Tibial nerve (tissue), 4 donors: ENCODE measurements around the gene CHAF1B.

ENCODE experiments used
- CTCF ChIP-seq, 5 experiments: fragments of 200-600 bp in 3 of 5; fragments of 450-650 bp in 2 of 5; sonication (generic) in 3 of 5; IDR thresholded peaks; one replicate each; pipeline ENCODE4 v1.5.1; 2016 to 2019; ENCODE audit warnings: antibody characterized with exemption in 5 of 5, mild to moderate bottlenecking in 3 of 5, moderate library complexity in 2 of 5
- EP300 ChIP-seq, 2 donors: sonication (generic); formaldehyde crosslinking; IDR thresholded peaks; one replicate each; pipeline ENCODE4 v1.6.1; 2017; ENCODE audit warnings: antibody characterized with exemption in 2 of 2, mild to moderate bottlenecking in 1 of 2
- POLR2A ChIP-seq, 2 donors: fragments of 450-650 bp; IDR thresholded peaks; one replicate each; pipeline ENCODE4 v1.6.1; 2017; ENCODE audit warnings: antibody characterized with exemption in 2 of 2, mild to moderate bottlenecking in 2 of 2, moderate library complexity in 2 of 2

DNA sequence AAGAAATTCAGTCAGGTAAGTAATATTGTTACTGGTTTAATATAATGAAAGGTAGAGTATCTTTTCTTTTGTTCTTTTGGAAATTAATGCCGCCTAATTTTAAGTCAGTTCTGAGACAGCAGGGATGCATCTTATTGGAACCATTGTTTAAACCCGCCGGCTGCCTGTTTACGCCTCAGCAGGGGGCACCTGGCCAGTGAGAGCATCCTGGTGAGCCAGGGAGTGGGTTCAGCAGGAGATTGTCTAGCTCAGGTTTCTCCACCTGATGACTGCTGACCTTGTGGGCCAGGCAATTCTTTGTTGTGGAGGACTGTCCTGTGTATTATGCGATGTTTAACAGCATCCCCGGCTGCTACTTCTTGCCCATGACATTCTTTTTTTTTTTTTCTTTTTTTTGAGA lies 30.2 kb downstream of the CHAF1B start:
- TF ChIP-seq POLR2A (IDR thresholded peaks at IDR 0.05) = no peak
- no peak for TF ChIP-seq CTCF (IDR thresholded peaks at IDR 0.05)
- no peak for TF ChIP-seq EP300 (IDR thresholded peaks at IDR 0.05)
